Tibial artery (tissue), 4 donors: Measurements from ENCODE around the gene LCAT.

ENCODE experiments used
- DNase-seq, 2 donors: peaks; one replicate each; pipeline ENCODE4 v3.0.0-alpha.2; 2019
- H3K27ac ChIP-seq, 2 donors: fragments of 200-600 bp; sonication (generic) in 1 of 2; 1 replicate in 1 of 2; 2 replicates in 1 of 2; pipeline ENCODE4 v1.5.1; 2018 to 2019; ENCODE audit warnings: mild to moderate bottlenecking in 1 of 2
- H3K27me3 ChIP-seq, 2 donors: fragments of 200-600 bp; sonication (generic) in 1 of 2; one replicate each; pipeline versions ENCODE4 v1.5.1 to v1.6.0; 2016 to 2019
- H3K36me3 ChIP-seq, 3 donors: fragments of 200-600 bp; sonication (generic) in 2 of 3; one replicate each; pipeline ENCODE4 v1.5.1; 2016 to 2019; ENCODE audit warnings: mild to moderate bottlenecking in 2 of 3
- H3K4me1 ChIP-seq, 4 donors: fragments of 200-600 bp; sonication (generic) in 2 of 4; 1 replicate in 3 of 4; 2 replicates in 1 of 4; pipeline ENCODE4 v1.5.1; 2016 to 2019
- H3K4me3 ChIP-seq, 2 donors: fragments of 200-600 bp; sonication (generic) in 1 of 2; 1 replicate in 1 of 2; 2 replicates in 1 of 2; pipeline ENCODE4 v1.5.1; 2018 to 2019; ENCODE audit warnings: mild to moderate bottlenecking in 2 of 2
- H3K9me3 ChIP-seq, 3 donors: fragments of 200-600 bp; sonication (generic) in 1 of 3; one replicate each; pipeline ENCODE4 v1.5.1; 2016 to 2019
- CTCF ChIP-seq, 2 experiments: fragments of 200-600 bp in 1 of 2; fragments of 450-650 bp in 1 of 2; IDR thresholded peaks; one replicate each; pipeline ENCODE4 v1.5.1; 2017 to 2019; ENCODE audit warnings: antibody characterized with exemption in 2 of 2, mild to moderate bottlenecking in 1 of 2, moderate library complexity in 1 of 2
- intact Hi-C: fragments of 100-400 bp; cut with DNase I; formaldehyde crosslinking; loops from one replicate; pipeline ENCODE4 v1.15.0; 2023; ENCODE audit warnings: low total_unique reads

Gene LCAT

GRCh38 chr16:67924140-67924906 is 19.6 kb downstream of the LCAT start:
- no peak for TF ChIP-seq CTCF (IDR thresholded peaks at IDR 0.05)
- intact Hi-C loops = loop anchor here (10.0 kb wide), 1 partner anchor 250 kb away; no protein-coding TSS in a partner anchor
- Histone ChIP-seq H3K4me1 (peaks cover 0 to 51% (median 24%) of the 10 kb centered on the region in 4 donors), H3K9me3 (no peaks in the 10 kb centered on the region), H3K36me3 (peaks cover 6 to 29% (median 19%) of the 10 kb centered on the region in 3 donors), H3K27ac (no peak overlapping the region), H3K4me3 (no peak overlapping the region), H3K27me3 (no peaks in the 10 kb centered on the region)
- no peak for DNase-seq

GRCh38 chr16:67923414-67924116 is 20.4 kb downstream of the LCAT start:
- intact Hi-C loops = loop anchor here (10.0 kb wide), 1 partner anchor 249 kb away; no protein-coding TSS in a partner anchor
- H3K4me1 ChIP-seq = peaks cover 0 to 57% (median 24%) of the 10 kb centered on the region in 4 donors
- H3K27me3 ChIP-seq = no peaks in the 10 kb centered on the region
- peaks cover 6 to 32% (median 12%) of the 10 kb centered on the region in 3 donors for H3K36me3 ChIP-seq
- DNase-seq = no peak
- H3K4me3 ChIP-seq = no peak overlapping the region
- no peaks in the 10 kb centered on the region for H3K9me3 ChIP-seq
- no peak for TF ChIP-seq CTCF (IDR thresholded peaks at IDR 0.05)
- H3K27ac ChIP-seq = no peak overlapping the region

GRCh38 chr16:67922740-67923139 is 21.2 kb downstream of the LCAT start:
- peaks cover 2 to 28% (median 6%) of the 10 kb centered on the region in 3 donors for H3K36me3 ChIP-seq
- no peak for DNase-seq
- H3K4me3 ChIP-seq = no peak overlapping the region
- peaks cover 0 to 59% (median 26%) of the 10 kb centered on the region in 4 donors for H3K4me1 ChIP-seq
- H3K9me3 ChIP-seq = no peaks in the 10 kb centered on the region
- no peak for TF ChIP-seq CTCF (IDR thresholded peaks at IDR 0.05)
- intact Hi-C loops = loop anchor here (10.0 kb wide), 1 partner anchor 248 kb away; no protein-coding TSS in a partner anchor
- H3K27me3 ChIP-seq = no peaks in the 10 kb centered on the region
- H3K27ac ChIP-seq = no peak overlapping the region

- H3K9me3 ChIP-seq = no peaks in the 10 kb centered on the region
- no peak overlapping the region for H3K27ac ChIP-seq
- H3K27me3 ChIP-seq = no peaks in the 10 kb centered on the region
- TF ChIP-seq CTCF (IDR thresholded peaks at IDR 0.05) = no peak
- no peak for DNase-seq
- H3K36me3 ChIP-seq = peaks cover 0 to 22% (median 1%) of the 10 kb centered on the region in 3 donors
- peaks cover 0 to 64% (median 31%) of the 10 kb centered on the region in 4 donors for H3K4me1 ChIP-seq
- intact Hi-C loops = loop anchor here (10.0 kb wide), 1 partner anchor 247 kb away; no protein-coding TSS in a partner anchor
- H3K4me3 ChIP-seq = no peak overlapping the region
Measured at GRCh38 chr16:67922221-67922620, 21.7 kb downstream of the LCAT start.

GRCh38 chr16:67919622-67920221 is 24.2 kb downstream of the LCAT start:
- intact Hi-C loops = loop anchor here (10.0 kb wide), 1 partner anchor 245 kb away; no protein-coding TSS in a partner anchor
- Histone ChIP-seq H3K27ac (no peak overlapping the region), H3K4me3 (no peak overlapping the region), H3K27me3 (no peaks in the 10 kb centered on the region), H3K9me3 (no peaks in the 10 kb centered on the region), H3K4me1 (peaks cover 0 to 65% (median 27%) of the 10 kb centered on the region in 4 donors), H3K36me3 (peaks cover 0 to 18% (median 0%) of the 10 kb centered on the region in 3 donors)
- TF ChIP-seq CTCF (IDR thresholded peaks at IDR 0.05) = no peak
- DNase-seq = no peak
